GM19351 (cell line): ENCODE measurements around the gene ENOX1.
A peak's percentile ranks its signal among the peaks of the same experiment; 100 is the strongest.

Source experiments
- ATAC-seq: cut with Tn5 transposase; IDR thresholded peaks from one replicate; pipeline ENCODE4 v1.9.1; 2021; ENCODE audit warnings: mild to moderate bottlenecking, moderate library complexity; ENCODE audit not compliant: unreplicated experiment

ENOX1 gene

GRCh38 chr13:43744261-43745031 lies 42.3 kb downstream of the ENOX1 start:
- no peak for ATAC-seq

- ATAC-seq: no peak
Measured at GRCh38 chr13:43742911-43743310, 43.9 kb downstream of the ENOX1 start.

GRCh38 chr13:43737392-43737923 lies 49.3 kb downstream of the ENOX1 start:
- no peak for ATAC-seq

GRCh38 chr13:43732726-43733125 lies 54.0 kb downstream of the ENOX1 start:
- ATAC-seq: no peak

GRCh38 chr13:43731296-43731695 lies 55.5 kb downstream of the ENOX1 start:
- ATAC-seq: no peak

- ATAC-seq: no peak
Measured at GRCh38 chr13:43730642-43731041, 56.1 kb downstream of the ENOX1 start.

GRCh38 chr13:43728421-43728820 lies 58.4 kb downstream of the ENOX1 start:
- no peak for ATAC-seq

GRCh38 chr13:43727856-43728255 lies 58.9 kb downstream of the ENOX1 start:
- ATAC-seq: no peak

- ATAC-seq: no peak
Measured at GRCh38 chr13:43725460-43725859, 61.3 kb downstream of the ENOX1 start.

GRCh38 chr13:43720780-43721397 lies 65.9 kb downstream of the ENOX1 start:
- ATAC-seq: no peak

- ATAC-seq: no peak
Measured at GRCh38 chr13:43698758-43699157, 88.0 kb downstream of the ENOX1 start.

- no peak for ATAC-seq
Measured at GRCh38 chr13:43698009-43698408, 88.8 kb downstream of the ENOX1 start.

- no peak for ATAC-seq
Measured at GRCh38 chr13:43697323-43697722, 89.4 kb downstream of the ENOX1 start.

- ATAC-seq: no peak
Measured at GRCh38 chr13:43694146-43694664, 92.6 kb downstream of the ENOX1 start.

GRCh38 chr13:43693639-43694038 lies 93.1 kb downstream of the ENOX1 start:
- no peak for ATAC-seq

GRCh38 chr13:43688227-43688907 lies 98.4 kb downstream of the ENOX1 start:
- no peak for ATAC-seq

GRCh38 chr13:43687038-43687437 lies 99.7 kb downstream of the ENOX1 start:
- no peak for ATAC-seq

- ATAC-seq: no peak
Measured at GRCh38 chr13:43686557-43686956, 100.2 kb downstream of the ENOX1 start.

GRCh38 chr13:43684963-43685725 lies 101.6 kb downstream of the ENOX1 start:
- ATAC-seq: no peak

- no peak for ATAC-seq
Measured at GRCh38 chr13:43682701-43683100, 104.1 kb downstream of the ENOX1 start.

- peak; percentile 99 for ATAC-seq
Measured at GRCh38 chr13:43676320-43676719, 110.5 kb downstream of the ENOX1 start.
